HepG2 (cell line): ENCODE data around the gene PLXNA3. TPM values are rescaled to one million over a fixed set of nuclear protein-coding genes. Genes with fewer than 3 reads are reported as not detected.

Experiments used
- ARID5B ChIP-seq: IDR thresholded peaks from 2 replicates; pipeline ENCODE4 v1.4.0; 2020; ENCODE audit warnings: mild to moderate bottlenecking, missing genetic modification reagents
- ATF2 ChIP-seq: sonication (generic); formaldehyde crosslinking; IDR thresholded peaks from 2 replicates; pipeline ENCODE4 v1.4.0; 2020; ENCODE audit warnings: missing genetic modification reagents
- E2F5 ChIP-seq: sonication (generic); formaldehyde crosslinking; conservative IDR thresholded peaks from 2 replicates; pipeline ENCODE4 v1.4.0; 2020; ENCODE audit warnings: missing genetic modification reagents
- GTF2F1 ChIP-seq: fragments of 150-350 bp; IDR thresholded peaks from 2 replicates; pipeline ENCODE4 v1.6.1; 2014; ENCODE audit warnings: low read length
- KIAA2018 ChIP-seq: sonication (generic); formaldehyde crosslinking; IDR thresholded peaks from 2 replicates; pipeline ENCODE4 v1.5.0; 2020; ENCODE audit warnings: mild to moderate bottlenecking, missing genetic modification reagents, borderline replicate concordance
- RELA ChIP-seq: sonication (generic); formaldehyde crosslinking; IDR thresholded peaks from 2 replicates; pipeline ENCODE4 v1.4.0; 2020; ENCODE audit warnings: missing genetic modification reagents
- RFXAP ChIP-seq: sonication (generic); formaldehyde crosslinking; IDR thresholded peaks from 2 replicates; pipeline ENCODE4 v1.4.0; 2020; ENCODE audit warnings: missing genetic modification reagents, borderline replicate concordance
- SMYD3 ChIP-seq: sonication (generic); formaldehyde crosslinking; IDR thresholded peaks from 2 replicates; pipeline ENCODE4 v1.8.1; 2023; ENCODE audit warnings: mild to moderate bottlenecking, missing genetic modification reagents
- THAP7 ChIP-seq: sonication (generic); formaldehyde crosslinking; IDR thresholded peaks from 2 replicates; pipeline ENCODE4 v1.8.1; 2023; ENCODE audit warnings: mild to moderate bottlenecking, missing genetic modification reagents
- YY1 ChIP-seq: IDR thresholded peaks from 2 replicates; pipeline ENCODE4 v1.6.1; 2011; ENCODE audit warnings: low read length, low read depth, moderate library complexity, mild to moderate bottlenecking; ENCODE audit not compliant: insufficient read depth, insufficient replicate concordance
- ZNF10 ChIP-seq: sonication (generic); formaldehyde crosslinking; IDR thresholded peaks from 2 replicates; pipeline ENCODE4 v1.4.0; 2020; ENCODE audit warnings: mild to moderate bottlenecking, low read depth, missing genetic modification reagents, borderline replicate concordance
- ZNF674 ChIP-seq: sonication (generic); formaldehyde crosslinking; IDR thresholded peaks from 2 replicates; pipeline ENCODE4 v1.5.0; 2020; ENCODE audit warnings: low read depth, mild to moderate bottlenecking, missing genetic modification reagents
- polyA plus RNA-seq, 8 experiments: library from polyadenylated mRNA; depleted of rRNA in 3 of 8; stranded (reverse) in 7 of 8; unstranded in 1 of 8; fragments of >200 nt; fragmentation: Illumina TruSeq in 4 of 8; extraction: Trizol in 4 of 8; gene quantifications; 2 replicates each; pipeline versions ENCODE4 v1.2.1 to v1.2.3, GENCODE V29; 2011 to 2016; ENCODE audit warnings: low read depth in 4 of 8, missing spikeins in 1 of 8, mixed read lengths in 1 of 8; ENCODE audit not compliant: insufficient read depth in 1 of 8
- total RNA-seq, 5 experiments: library from RNA; depleted of rRNA; stranded (reverse); fragments of >200 nt; fragmentation: Illumina TruSeq; extraction: Trizol; gene quantifications; 2 replicates each; pipeline ENCODE4 v1.2.3, GENCODE V29; 2016; ENCODE audit warnings: low read depth in 1 of 5

PLXNA3 gene
- total and polyA plus RNA-seq, 2 of the 13 experiments (the other 11 are each of a cell fraction or from before 2014, with no cell fraction given) = 5.8 to 20.6 TPM

GRCh38 chrX:154428176-154429171, 29.6 kb upstream of the PLXNA3 start, which contains the start of gene ATP6AP1 (continued):
- TF ChIP-seq ARID5B (CRISPR knock-in tag) (peak; percentile 24; the same call in 1 of the 2 replicates), ATF2 (no peak), RELA (no peak), THAP7 (CRISPR knock-in tag) (no peak), E2F5 (CRISPR knock-in tag) (no peak), ZNF674 (CRISPR knock-in tag) (no peak), SMYD3 (no peak), ZNF10 (no peak), YY1 (peak; percentile 90), KIAA2018 (CRISPR knock-in tag) (no peak), GTF2F1 (no peak), RFXAP (peak; percentile 97)
